Measurements from ENCODE around the gene ZDHHC18.
A peak's percentile ranks its signal among the peaks of the same experiment; 100 is the strongest.

ZDHHC18 gene

DNA sequence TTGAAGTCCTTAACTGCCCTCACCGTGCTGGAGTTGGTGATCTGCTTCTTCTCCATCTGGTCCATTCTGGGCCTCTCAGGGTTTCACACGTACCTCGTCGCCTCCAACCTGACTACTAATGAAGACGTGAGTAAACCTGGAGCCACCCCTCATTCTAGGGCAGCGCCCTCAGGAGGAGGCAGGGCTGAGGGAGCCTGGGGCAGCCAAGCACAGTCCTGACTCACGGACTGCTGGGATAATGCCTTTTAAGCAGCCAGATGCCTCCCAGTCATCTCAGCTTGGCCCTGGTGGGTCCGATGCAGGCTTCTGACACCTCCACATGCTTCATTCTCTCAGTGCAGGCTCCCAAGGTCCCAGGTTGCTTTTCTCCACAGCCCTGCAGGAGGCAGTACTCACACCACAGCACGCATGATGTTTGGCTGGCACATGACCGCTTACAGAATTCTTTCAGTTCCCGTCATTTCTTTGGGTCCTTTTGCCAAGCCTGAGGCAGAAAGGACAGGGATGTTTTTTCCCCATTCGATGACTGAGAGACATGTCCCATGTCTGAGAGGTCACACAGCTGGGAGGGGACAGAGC is 24.7 kb downstream of the ZDHHC18 start:
- CTCF ChIA-PET, result interaction anchor here (1.1 to 2.6 kb wide), 5 partner anchors 9 to 29 kb away, joined by 3 to 11 read pairs (median 5); partner anchors contain the start of gene ZDHHC18
- no peak for DNase-seq
- Mint-ChIP-seq H3K27me3 (no peaks in the 10 kb centered on the region), H3K36me3 (peaks cover 54% of the 10 kb centered on the region), H3K4me3 (no peak overlapping the region), H3K4me1 (no peaks in the 10 kb centered on the region), H3K9me3 (no peaks in the 10 kb centered on the region), H3K27ac (no peak overlapping the region)

- Mint-ChIP-seq H3K27me3 (no peaks in the 10 kb centered on the region), H3K4me1 (no peaks in the 10 kb centered on the region), H3K27ac (no peak overlapping the region), H3K4me3 (no peak overlapping the region), H3K36me3 (peaks cover 49% of the 10 kb centered on the region), H3K9me3 (no peaks in the 10 kb centered on the region)
- CTCF ChIA-PET, result interaction anchor here (1.4 kb wide), 1 partner anchor 26 kb away, joined by 4 read pairs; no protein-coding TSS in a partner anchor
- no peak for DNase-seq
These were observed 26.2 kb downstream of the ZDHHC18 start for GRCh38 chr1:26852701-26853100.

DNA sequence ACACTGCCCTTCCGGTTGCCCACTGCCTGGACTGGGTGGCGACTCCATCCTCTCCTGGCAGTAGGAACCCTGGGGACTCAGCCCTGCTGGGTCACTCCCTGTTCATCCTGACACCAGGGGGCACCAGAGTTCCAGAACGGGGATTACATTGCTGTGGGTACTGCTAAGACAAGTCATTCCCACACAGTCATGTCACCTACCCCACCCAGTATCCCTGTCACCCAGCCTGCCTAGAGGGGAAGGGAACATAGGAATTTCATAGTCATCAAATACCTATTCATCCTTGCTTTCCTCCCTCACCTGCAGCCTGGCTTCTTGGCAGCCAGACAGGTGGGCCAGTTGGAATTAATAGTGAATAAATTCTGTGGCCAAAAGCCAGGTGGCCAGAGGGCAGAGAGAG is 26.7 kb downstream of the ZDHHC18 start:
- DNase-seq, result peak; percentile 88
- Mint-ChIP-seq H3K27me3 (no peaks in the 10 kb centered on the region), H3K36me3 (peaks cover 46% of the 10 kb centered on the region), H3K9me3 (no peaks in the 10 kb centered on the region), H3K4me1 (no peaks in the 10 kb centered on the region), H3K4me3 (no peak overlapping the region), H3K27ac (no peak overlapping the region)
- CTCF ChIA-PET, result interaction anchor here (0.6 kb wide), 1 partner anchor 36 kb away, joined by 3 read pairs; no protein-coding TSS in a partner anchor

GRCh38 chr1:26853600-26853999 is 27.1 kb downstream of the ZDHHC18 start:
- Mint-ChIP-seq H3K27ac (no peak overlapping the region), H3K9me3 (no peaks in the 10 kb centered on the region), H3K4me1 (no peaks in the 10 kb centered on the region), H3K4me3 (no peak overlapping the region), H3K27me3 (no peaks in the 10 kb centered on the region), H3K36me3 (peaks cover 42% of the 10 kb centered on the region)
- CTCF ChIA-PET, result interaction anchor here (0.6 kb wide), 1 partner anchor 35 kb away, joined by 3 read pairs; no protein-coding TSS in a partner anchor
- no peak for DNase-seq

- no peaks in the 10 kb centered on the region for H3K27me3 Mint-ChIP-seq
- DNase-seq, result no peak
- H3K9me3 Mint-ChIP-seq, result no peaks in the 10 kb centered on the region
- peaks cover 36% of the 10 kb centered on the region for H3K36me3 Mint-ChIP-seq
- H3K4me3 Mint-ChIP-seq, result no peak overlapping the region
- H3K4me1 Mint-ChIP-seq, result no peaks in the 10 kb centered on the region
- CTCF ChIA-PET, result interaction anchor here (0.8 to 1.8 kb wide), 6 partner anchors 10 to 45 kb away, joined by 3 to 7 read pairs (median 4); no protein-coding TSS in a partner anchor
- H3K27ac Mint-ChIP-seq, result no peak overlapping the region
These were observed 28.4 kb downstream of the ZDHHC18 start for GRCh38 chr1:26854906-26855305.

GRCh38 chr1:26855636-26856035 is 29.1 kb downstream of the ZDHHC18 start:
- no peak overlapping the region for H3K4me3 Mint-ChIP-seq
- H3K27me3 Mint-ChIP-seq, result no peaks in the 10 kb centered on the region
- H3K4me1 Mint-ChIP-seq, result no peaks in the 10 kb centered on the region
- no peak overlapping the region for H3K27ac Mint-ChIP-seq
- CTCF ChIA-PET, result interaction anchor here (0.8 to 1.8 kb wide), 5 partner anchors 10 to 46 kb away, joined by 3 to 7 read pairs (median 5); no protein-coding TSS in a partner anchor
- no peak for DNase-seq
- H3K36me3 Mint-ChIP-seq, result peaks cover 29% of the 10 kb centered on the region
- H3K9me3 Mint-ChIP-seq, result no peaks in the 10 kb centered on the region

GRCh38 chr1:26856181-26856580 is 29.7 kb downstream of the ZDHHC18 start:
- H3K36me3 Mint-ChIP-seq, result peaks cover 26% of the 10 kb centered on the region
- H3K9me3 Mint-ChIP-seq, result no peaks in the 10 kb centered on the region
- no peak overlapping the region for H3K27ac Mint-ChIP-seq
- no peak for DNase-seq
- peaks cover 2% of the 10 kb centered on the region for H3K4me1 Mint-ChIP-seq
- H3K4me3 Mint-ChIP-seq, result no peak overlapping the region
- CTCF ChIA-PET, result interaction anchor here (1.3 to 1.8 kb wide), 3 partner anchors 9 to 46 kb away, joined by 3 to 7 read pairs (median 6); no protein-coding TSS in a partner anchor
- no peaks in the 10 kb centered on the region for H3K27me3 Mint-ChIP-seq

- Mint-ChIP-seq H3K27ac (no peak overlapping the region), H3K9me3 (no peaks in the 10 kb centered on the region), H3K27me3 (no peaks in the 10 kb centered on the region), H3K4me1 (peaks cover 7% of the 10 kb centered on the region), H3K36me3 (peaks cover 23% of the 10 kb centered on the region), H3K4me3 (no peak overlapping the region)
- CTCF ChIA-PET, result interaction anchor here (0.6 to 1.7 kb wide), 3 partner anchors 14 to 319 kb away, joined by 3 to 5 read pairs (median 3); no protein-coding TSS in a partner anchor
- no peak for DNase-seq
These were observed 30.3 kb downstream of the ZDHHC18 start for GRCh38 chr1:26856604-26857469.

GRCh38 chr1:26857473-26858060 is 31.1 kb downstream of the ZDHHC18 start:
- H3K9me3 Mint-ChIP-seq, result no peaks in the 10 kb centered on the region
- H3K27me3 Mint-ChIP-seq, result no peaks in the 10 kb centered on the region
- H3K27ac Mint-ChIP-seq, result no peak overlapping the region
- H3K4me1 Mint-ChIP-seq, result peaks cover 14% of the 10 kb centered on the region
- H3K4me3 Mint-ChIP-seq, result no peak overlapping the region
- CTCF ChIA-PET, result interaction anchor here (0.6 to 1.7 kb wide), 6 partner anchors 13 to 320 kb away, joined by 3 to 5 read pairs (median 3); no protein-coding TSS in a partner anchor
- DNase-seq, result no peak
- H3K36me3 Mint-ChIP-seq, result peaks cover 15% of the 10 kb centered on the region

- CTCF ChIA-PET, result interaction anchor here (0.8 to 1.7 kb wide), 7 partner anchors 10 to 320 kb away, joined by 3 to 7 read pairs (median 4); no protein-coding TSS in a partner anchor
- Mint-ChIP-seq H3K27me3 (no peaks in the 10 kb centered on the region), H3K36me3 (peaks cover 11% of the 10 kb centered on the region), H3K9me3 (no peaks in the 10 kb centered on the region), H3K4me1 (peaks cover 20% of the 10 kb centered on the region), H3K27ac (no peak overlapping the region), H3K4me3 (no peak overlapping the region)
- DNase-seq, result no peak
These were observed 31.7 kb downstream of the ZDHHC18 start for GRCh38 chr1:26858160-26858559.

- DNase-seq, result no peak
- H3K4me3 Mint-ChIP-seq, result no peak overlapping the region
- H3K27me3 Mint-ChIP-seq, result no peaks in the 10 kb centered on the region
- no peaks in the 10 kb centered on the region for H3K9me3 Mint-ChIP-seq
- no peak overlapping the region for H3K27ac Mint-ChIP-seq
- H3K36me3 Mint-ChIP-seq, result peaks cover 11% of the 10 kb centered on the region
- CTCF ChIA-PET, result interaction anchor here (1.0 to 1.7 kb wide), 7 partner anchors 11 to 38 kb away, joined by 3 to 7 read pairs (median 5); no protein-coding TSS in a partner anchor
- peaks cover 28% of the 10 kb centered on the region for H3K4me1 Mint-ChIP-seq
These were observed 32.6 kb downstream of the ZDHHC18 start for GRCh38 chr1:26858891-26859640.

GRCh38 chr1:26861286-26861701 is 34.8 kb downstream of the ZDHHC18 start:
- H3K4me3 Mint-ChIP-seq, result no peak overlapping the region
- H3K9me3 Mint-ChIP-seq, result no peaks in the 10 kb centered on the region
- peaks cover 4% of the 10 kb centered on the region for H3K36me3 Mint-ChIP-seq
- no peak for DNase-seq
- CTCF ChIA-PET, result interaction anchor here (1.5 to 2.0 kb wide), 4 partner anchors 9 to 259 kb away, joined by 3 to 5 read pairs (median 5); no protein-coding TSS in a partner anchor
- H3K27me3 Mint-ChIP-seq, result no peaks in the 10 kb centered on the region
- peaks cover 42% of the 10 kb centered on the region for H3K4me1 Mint-ChIP-seq
- peak overlapping the region; percentile 75 for H3K27ac Mint-ChIP-seq

DNA sequence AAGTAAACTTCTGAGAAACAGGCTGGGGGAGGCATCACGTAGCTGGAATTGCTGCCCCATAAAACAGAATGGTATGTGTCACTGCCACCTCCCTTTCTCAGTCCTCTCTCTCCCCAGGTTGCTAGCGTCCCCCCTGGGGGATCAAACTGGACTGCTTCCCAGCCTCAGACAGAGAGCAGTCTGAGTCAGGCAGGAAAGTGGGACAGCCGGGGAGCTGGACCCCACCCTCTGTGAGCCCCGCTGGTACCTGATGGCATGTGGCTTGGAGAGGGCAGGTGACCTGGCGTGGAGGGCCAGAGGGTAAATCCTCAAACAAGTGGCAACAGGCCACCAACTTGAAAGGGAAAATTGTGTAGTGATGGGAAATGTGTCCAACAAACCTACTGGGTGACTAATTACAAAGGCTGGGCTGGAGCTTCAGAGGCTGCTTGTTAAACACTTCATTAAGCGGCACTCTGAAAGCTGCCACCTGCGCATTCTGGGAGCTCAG is 35.4 kb downstream of the ZDHHC18 start:
- H3K9me3 Mint-ChIP-seq, result no peaks in the 10 kb centered on the region
- H3K4me3 Mint-ChIP-seq, result no peak overlapping the region
- peaks cover 3% of the 10 kb centered on the region for H3K36me3 Mint-ChIP-seq
- CTCF ChIA-PET, result interaction anchor here (1.0 to 2.0 kb wide), 5 partner anchors 9 to 260 kb away, joined by 3 to 5 read pairs (median 5); no protein-coding TSS in a partner anchor
- peaks cover 42% of the 10 kb centered on the region for H3K4me1 Mint-ChIP-seq
- DNase-seq, result no peak
- H3K27ac Mint-ChIP-seq, result peak overlapping the region; percentile 65
- no peaks in the 10 kb centered on the region for H3K27me3 Mint-ChIP-seq
